GF-D8 (cell line): ENCODE measurements around the gene GFPT2.
A peak's percentile ranks its signal among the peaks of the same experiment; 100 is the strongest.

ENCODE experiments used
- DNase-seq: peaks from one replicate; lab custom pipeline; 2025; lab: John Stamatoyannopoulos, UW

The GFPT2 gene

DNA sequence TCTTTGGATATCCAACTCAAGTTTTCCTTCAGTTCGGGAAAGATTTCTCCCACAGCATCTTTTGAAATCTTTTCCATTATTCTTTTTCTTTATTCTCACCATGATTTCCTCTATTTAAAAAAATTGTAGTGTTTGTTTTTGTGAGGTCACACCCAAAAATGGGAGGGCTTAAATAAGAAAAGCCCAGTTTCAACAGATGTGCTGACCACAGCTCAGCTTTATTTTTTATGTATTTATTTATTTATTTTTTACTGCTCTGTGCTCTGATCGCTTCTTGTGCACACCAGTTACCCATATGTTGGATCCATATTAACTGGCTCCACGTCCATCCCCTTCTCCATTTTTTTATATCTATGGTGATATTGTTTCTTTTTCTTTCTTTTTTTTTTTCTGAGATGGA is 20.3 kb downstream of the GFPT2 start:
- no peak for DNase-seq

DNA sequence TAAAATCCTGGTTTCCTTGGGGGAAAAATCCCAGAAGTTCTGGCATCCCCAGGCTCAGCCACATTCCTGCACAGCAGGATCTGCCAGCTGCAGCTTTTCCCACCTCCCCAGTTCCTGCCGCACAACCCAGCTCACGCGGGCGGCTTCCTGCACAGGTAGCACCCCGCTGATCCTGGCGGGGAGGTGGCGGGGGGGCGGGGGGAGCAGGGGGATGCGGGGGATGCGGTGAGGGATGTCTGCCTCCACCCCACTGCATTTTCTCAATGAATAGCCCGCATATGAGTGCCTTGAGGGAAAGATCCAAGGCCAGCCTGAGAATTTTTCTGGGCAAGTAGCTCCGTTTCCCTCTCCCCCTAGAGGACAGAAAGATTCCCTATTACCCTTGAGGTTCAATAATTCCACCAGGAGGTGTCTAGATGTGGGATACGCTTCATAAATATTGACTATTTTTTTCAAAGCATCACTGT is 21.1 kb downstream of the GFPT2 start:
- DNase-seq, result no peak

DNA sequence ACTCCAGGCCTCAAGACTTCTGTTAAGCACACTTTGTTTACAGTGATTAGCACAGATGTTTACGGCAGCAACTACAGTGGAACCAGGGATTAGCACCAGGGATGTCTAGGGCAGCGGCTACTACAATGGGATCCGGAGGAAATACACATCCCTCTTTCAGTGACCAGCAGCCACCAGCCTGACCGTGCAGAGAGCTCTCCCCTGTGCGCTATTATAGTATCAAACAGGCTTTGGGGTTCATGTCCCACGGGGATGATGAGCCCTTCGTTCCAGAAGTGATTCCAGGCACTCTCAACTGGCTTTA is 21.5 kb downstream of the GFPT2 start:
- DNase-seq, result no peak

DNA sequence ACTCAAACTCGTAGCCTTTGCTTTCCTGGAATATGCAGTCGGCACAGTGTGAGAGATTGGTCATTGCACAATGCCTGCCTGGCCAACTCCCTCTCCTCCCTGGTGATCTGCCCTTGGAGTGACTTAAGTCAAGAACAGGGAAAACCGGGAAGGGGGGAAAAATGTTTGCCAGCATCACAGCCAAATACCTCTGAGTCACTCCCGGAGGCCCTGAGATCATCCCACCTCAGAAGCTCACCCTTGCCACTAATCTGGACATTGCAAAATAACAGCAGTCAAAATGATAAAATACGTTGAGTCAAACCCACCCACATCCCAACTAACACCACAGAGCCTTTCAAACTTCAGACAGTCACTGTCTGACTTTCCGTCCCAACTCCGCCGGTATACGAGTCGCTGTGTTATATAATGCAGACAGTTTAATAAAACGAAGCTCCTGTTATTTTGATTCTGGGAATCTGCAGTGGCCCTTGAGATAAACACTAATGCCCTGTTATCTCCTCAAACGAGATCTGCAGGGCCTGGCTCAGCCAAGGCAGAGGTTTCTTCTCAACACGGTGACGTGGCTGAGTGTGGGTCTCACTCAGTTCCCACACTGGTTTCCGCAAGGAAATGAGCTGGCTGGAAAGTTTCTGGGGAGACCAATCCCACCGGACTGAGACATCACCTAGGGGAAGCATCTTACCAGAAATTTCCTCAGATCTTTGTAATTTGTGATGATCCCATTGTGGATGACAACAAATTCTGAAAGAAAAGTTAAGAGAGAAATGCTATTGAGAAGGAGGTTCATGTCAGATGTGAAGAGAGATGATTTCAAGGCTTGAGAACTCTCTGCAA is 22.1 kb downstream of the GFPT2 start:
- no peak for DNase-seq

DNA sequence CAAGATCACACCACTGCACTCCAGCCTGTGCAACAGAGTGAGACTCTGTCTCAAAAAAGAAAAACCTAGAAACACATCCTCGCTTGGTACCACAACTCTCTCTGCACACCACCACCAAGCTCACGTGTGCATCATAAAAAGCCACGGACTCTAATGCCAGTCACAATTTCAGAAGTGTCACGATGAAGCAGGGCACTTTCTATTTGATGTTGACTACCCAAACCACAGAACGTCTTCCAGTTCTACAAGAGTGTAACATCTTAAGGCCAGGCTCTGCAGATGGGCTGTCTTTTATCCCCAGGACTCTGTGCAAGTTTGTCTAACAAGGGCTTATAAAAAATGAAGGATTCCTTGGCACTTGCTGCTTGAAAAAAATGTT is 22.9 kb downstream of the GFPT2 start:
- DNase-seq, result no peak

DNA sequence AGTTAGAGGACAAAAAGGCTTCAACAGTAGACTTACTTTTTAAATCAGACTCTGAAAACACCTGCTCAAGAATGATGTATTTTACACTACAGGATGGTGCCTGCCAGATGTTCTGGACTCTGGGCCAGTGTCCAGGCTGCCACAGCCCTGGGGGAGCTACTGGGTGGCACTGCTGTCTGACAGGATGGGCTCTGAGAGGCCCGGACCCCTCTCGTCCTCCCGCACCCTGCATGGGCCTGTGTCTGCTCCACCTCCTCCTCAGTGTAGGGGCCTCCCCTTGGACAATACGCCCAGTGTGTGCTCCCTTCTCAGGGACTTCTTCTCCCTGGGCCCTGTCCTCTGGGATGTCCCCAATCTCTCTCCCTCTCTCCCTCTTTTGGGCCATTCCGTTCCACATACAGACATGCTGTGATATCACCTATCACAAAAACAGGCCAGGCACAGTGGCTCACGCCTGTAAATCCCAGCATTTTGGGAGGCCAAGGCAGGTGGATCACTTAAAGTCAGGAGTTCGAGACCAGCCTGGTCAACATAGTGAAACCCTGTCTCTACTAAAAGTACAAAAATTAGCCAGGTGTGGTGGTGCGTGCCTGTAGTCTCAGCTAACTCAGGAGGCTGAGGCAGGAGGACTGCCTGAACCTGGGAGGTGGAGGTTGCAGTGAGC is 23.4 kb downstream of the GFPT2 start:
- DNase-seq, result no peak

DNA sequence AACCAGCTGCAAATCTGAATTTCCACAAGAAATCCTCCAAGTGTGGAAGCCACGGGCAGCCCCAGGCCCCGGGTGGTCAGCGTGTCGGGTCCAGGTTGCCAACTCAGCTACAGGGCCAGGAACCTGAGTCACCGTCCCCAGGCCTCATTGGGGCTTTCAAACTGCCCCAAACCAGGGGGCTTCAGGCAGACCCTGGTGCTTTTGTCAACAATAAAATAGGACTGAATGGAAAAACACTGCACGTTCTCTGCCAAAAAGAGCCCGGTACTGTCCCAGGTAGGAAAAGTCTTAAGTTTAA is 24.0 kb downstream of the GFPT2 start:
- DNase-seq, result no peak

DNA sequence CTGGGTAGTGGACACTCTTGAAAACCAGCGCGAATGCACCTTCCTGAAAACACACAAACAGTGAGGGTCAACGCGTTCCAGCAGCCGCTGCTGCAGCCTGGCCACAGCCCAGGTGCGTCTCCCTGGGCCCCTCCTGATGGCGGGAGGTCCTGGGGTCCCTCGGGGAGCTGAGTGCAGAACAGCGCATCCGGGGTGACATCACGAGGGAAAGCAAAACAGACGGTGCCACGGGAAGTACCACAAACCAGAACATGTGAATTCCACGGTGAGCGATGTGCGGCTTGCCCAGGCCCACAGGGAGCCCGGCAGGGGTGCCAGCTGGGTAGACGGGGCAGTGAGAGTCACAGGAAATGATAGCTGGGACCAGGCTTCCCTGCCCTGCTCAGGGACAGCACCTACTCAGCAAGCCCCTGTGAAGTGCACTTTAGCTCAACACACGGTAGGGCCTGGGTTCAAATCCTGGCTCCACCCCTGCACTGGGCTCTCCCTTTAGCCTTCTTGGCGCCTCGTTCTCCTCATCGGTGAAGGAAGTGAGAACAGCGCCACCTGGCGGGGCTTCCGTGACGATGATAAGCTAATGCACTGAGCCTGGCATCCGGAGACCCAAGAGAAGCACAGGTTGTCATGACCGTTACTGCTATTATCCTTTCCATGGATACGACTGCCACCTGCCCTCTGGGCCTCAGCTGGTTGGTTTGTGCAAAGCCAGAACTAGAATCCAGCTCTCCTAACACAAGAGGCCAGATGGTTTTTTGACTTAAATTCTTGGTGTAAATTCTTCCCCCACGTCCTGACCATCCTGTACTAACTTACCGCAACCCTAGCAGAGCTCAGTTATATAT is 24.6 kb downstream of the GFPT2 start:
- peak; percentile 28 for DNase-seq

DNA sequence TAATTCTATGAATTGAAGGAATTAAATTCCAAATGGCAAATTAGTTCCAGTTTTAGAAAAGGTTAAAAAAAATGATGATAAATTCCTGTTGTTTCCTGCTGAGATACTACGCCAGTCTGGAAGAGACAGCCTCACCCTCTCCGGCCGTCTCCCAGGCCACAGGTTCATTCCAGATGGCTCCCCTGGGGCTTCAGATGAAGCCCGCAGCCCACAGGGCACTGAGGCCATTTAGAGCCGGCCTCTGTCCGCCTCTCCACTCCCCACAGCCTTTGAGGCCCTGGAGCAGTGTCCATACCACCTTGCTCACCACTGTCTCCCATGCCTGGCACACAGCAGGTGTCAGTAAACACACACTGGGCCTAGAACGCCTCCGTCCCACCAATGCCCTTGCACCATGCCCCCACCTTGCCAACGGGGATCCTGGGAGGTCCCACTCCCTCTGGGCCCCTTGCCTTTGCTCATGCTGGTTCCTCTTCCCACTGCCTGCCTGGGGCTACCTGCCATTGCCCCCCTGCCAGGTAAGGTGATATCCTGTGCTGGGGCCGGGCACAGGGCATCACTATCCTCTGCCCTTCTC is 26.1 kb downstream of the GFPT2 start:
- no peak for DNase-seq

DNA sequence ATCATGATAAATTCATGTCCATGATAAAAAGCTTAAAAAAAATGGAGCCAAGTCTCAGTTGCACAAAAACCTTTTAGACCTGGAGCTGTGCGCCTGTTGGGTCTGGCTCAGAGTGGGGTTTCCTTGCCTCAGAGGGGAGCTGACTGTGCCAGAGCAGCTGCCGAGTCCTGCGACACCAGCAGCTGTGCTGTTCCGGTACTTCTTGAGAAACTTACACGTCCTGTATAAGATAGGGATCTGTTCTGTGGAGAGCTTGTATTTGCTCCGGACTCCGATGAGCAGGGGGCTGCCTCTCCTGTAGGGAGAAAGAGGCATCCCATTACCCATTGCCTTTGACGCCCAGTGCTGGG is 28.6 kb downstream of the GFPT2 start:
- no peak for DNase-seq

DNA sequence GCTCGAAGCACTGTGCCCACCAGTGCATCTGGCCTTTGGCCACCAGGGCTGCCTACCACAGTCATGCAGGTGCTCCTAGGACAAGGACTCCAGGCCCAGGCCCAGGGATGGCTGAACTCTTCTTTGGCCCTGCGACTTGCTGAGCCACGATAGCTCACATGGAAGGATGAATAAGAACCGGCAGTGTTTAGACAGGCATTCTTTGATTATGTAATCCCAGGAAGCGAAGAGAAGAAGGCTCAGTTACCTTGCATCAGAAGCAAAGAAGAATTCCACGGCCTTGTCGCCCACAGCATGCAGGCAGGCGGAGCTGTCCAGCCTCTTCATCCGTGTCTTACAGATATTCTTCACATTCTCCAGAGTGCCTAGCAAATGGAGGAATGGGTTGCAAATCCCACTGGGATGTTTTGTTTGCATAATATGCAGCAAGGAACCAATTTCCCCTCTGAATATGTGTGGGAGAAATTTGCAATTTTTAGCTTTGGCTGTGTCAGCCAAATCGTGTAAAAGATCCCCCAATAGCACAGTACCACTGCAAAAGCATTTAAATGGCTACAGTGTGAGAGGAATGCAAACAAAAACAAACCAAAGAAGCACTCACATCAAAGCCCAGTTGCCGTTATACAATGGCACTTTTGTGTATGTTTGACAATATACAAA is 29.1 kb downstream of the GFPT2 start:
- DNase-seq, result no peak

DNA sequence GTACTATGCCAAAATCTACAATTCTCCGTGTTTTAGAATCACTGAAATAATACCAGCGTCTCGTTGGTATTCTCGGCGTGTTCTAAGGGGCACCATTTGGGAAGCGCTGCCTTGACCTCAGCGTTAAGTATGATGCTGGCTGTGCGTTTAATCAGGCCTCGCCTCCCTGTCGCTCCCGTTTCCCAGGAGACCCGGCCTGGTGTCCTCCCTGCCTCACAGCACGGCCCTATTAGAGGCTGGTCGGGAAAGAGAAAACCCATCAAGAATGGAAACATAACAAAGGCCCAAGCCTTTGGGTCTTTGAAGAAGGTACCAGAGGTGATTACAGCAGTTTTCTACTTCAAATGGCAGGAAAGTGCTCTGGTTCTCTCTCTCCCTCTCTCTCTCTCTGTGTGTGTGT is 30.0 kb downstream of the GFPT2 start:
- no peak for DNase-seq

DNA sequence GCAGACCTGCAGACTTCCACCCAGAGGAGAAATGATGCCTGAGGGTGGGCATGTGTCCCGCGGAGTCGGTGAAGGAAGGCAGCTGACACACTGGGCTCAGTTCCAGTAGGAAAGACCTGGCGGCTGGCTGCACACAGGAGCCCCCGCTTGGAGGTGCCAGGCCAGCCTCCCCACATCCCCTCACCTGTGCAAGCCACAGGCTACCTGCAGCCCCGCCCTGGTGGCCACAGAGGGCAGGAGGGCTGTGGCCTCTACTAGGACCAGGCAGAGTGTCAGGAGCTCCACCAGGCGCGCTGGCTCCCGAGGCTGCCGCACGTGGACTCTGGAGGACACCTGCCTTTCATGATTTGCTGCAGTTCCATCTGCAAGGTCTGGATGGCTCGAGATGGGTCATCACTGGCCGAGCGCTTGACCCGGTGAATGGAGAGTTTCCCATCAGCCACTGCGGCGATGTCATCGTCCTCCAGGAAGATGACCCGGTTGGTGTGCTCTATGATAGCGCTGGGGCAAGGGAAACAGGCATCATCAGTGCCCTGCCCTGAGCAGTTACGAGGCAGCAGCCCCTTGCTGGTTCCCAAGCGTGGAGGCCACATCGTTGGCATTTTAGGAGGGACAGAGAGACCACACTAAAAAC is 34.6 kb downstream of the GFPT2 start:
- DNase-seq, result no peak

DNA sequence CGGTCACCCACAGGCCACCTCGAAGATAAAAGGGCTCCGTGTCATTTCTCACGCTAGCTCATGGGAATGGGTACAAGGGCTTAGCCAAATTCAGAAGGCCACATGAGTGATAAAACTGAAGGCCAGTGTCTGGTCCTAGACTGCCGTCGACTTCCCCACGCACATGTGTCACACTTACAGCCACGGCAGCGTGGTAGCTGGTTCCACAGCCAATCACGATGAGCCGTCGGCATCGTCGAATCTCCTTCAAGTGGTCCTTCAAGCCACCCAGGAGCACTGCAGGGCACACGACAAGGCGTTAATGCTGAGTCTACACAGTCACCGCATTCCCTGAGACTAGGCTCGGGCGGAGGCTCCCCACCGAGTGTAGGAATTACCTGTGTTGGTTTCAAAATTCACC is 36.5 kb downstream of the GFPT2 start:
- DNase-seq, result no peak

DNA sequence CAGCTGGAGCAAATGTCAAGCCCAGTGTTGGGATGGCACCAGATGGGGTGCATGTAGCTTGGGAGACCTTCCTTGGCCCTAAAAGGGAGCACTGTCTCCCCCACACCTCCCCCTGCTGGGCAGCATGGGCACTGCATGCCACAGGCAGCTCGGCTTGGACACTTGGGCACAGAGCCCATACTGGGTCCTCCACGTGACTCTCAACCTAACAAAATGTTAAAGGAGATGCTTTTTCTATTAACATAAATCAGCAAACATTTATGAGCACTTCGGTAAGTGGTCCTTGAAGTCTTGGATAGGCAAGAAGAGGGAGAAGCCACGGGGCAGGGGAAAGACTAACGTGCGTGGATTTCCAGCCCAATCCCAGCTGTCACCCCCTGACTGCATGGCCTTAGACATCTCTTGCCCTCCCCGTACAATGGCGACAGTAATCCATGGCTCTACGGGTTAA is 37.3 kb downstream of the GFPT2 start:
- no peak for DNase-seq

DNA sequence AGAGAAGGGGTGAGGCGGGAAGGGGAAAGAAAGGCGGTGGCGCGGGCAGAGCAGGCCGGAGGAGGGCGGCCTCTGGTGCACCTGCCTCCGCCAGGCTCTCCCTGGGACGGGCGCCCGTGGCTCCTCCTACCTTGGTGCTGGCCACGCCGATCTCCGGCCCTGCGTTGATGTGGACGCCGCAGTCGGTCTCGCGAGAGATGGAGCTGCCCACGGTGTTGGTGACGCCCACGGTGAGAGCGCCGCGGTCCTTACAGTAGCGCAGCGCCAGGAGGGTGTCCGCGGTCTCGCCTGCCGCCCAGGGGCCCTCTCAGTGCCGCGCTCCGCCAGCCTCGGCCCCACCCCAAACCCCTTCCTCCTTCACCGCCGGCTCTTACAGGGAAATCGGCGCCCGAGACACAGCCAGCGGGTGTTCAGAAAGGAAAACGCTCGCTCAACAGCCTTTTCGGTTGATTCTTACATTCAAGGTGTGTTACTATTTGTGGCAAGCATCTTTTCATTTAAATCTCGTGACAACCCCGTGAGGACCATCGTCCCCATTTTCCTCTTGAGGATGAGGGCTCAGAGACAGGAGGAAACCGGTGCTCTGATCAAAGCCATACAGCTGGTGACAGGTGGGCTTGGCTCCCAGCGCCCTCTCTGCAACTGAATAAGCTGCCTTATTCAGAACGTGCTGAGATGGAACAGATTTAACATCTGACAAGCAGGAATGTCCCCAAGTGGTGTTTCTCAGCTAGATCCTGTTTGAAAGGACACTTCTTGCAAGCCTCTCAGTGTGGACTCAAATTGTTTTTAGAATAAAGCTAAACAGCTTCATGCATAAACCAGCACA is 39.2 kb downstream of the GFPT2 start:
- DNase-seq, result no peak

DNA sequence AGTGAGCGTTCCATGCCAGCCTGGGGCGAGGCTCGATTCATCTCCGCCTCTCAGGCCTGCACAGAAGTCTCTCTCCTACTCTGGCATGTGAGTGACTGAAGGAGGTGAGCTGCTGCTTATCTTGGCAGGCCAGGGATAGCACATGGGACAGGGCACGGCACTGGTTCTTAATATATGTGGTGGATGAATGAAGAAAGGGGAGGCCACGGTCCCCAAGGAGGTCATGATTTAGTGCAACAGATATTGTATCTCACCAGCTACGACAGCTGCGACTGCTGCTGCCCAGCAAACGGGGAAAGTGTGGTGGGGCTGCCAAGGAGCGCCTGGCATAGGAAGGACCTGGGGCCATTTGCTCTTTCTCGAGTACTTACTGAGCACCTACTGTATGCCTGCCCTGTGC is 41.9 kb downstream of the GFPT2 start:
- DNase-seq, result no peak

DNA sequence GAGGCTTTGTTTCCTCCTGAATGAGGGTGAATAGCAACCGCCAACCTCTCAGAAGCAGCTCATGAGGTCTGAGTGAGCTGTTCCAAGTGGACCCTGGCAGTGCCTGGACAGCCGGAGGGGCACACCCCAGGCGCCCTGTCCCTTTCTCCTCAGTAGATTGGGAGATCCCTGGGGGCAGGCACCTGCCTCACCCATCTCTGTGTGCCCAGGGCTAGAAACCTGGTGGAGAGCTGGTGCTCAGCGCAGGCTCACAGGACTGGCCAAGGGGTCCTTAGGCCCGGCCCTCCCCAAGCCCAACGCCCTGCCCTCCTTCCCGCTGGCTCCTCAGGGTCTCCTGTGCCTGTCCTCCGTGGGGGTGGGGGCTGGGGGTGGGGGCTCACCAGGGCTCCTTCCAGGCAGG is 46.3 kb downstream of the GFPT2 start:
- no peak for DNase-seq

DNA sequence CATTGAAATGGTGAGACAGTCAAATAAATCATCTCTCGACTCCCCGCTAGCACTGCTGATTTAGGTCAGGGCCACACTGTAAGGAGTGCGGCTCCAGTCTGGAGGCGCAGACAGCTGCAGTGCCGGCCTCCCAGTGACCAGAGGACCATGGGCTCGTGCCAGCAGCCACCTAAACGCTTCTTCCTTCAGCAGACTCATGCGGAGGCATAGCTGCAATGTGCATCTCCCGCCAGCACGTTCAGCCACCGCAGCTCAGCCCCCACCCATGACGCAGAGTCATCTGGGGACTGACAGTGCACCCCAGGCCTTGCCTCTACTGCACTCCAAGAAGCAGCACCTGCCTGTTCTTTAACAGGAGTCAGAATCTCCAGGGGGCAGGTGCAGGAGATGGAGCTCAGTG is 47.7 kb downstream of the GFPT2 start:
- DNase-seq, result no peak

DNA sequence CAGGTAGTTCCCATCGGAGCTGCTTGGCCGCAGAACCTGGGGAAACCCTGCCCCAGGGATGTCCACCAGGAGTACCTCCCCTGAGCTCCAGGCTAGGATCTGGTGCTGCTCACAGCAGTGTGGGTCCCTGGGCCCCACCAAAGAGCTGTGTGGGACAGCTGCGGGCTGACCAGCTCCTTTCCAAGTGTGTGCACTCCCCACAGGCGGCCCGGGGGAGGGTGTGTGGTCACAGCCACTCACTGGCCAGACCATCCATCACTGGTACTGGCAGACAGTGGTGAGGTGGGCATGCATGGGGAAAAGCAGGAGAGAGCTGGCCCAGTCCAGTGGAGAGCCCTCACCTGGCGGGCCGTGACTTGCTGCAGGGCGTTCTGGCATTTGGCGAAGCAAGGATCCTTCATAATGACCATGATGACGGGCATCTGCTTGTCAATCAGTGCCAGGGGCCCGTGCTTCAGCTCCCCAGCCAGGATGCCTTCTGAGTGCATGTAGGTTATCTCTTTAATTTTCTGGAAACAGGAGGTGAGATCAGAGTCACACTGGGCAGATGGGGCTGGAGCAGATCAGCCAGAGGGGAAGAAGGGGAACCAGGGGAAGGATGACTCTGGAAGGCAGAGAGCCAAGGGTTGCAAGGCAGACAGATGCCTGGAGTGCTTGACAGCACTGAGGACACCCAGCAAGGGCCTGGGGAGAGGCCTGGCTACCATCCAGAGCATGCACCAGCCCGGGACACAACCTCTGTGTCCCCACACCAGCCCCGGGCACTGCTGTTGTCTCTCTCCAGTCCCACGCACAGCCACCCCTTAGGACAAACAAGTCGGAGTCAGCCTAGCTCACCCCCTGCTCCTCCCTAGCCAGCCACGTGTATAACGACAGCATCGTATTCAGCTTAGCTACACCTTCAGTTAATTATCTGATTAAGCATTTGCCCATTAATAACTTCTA is 48.4 kb downstream of the GFPT2 start:
- no peak for DNase-seq
